Measurements from ENCODE around the gene BRAF. TPM values are rescaled to one million over a fixed set of nuclear protein-coding genes. Genes with fewer than 3 reads are reported as not detected.
"Not testable (repeated sequence)": the region's sequence is repeated elsewhere in the genome, so short reads cannot be mapped to it uniquely, and the experiment has no call there.

The BRAF gene
- total and polyA plus RNA-seq, 2 donors (not counting 3 experiments of a cell fraction or from before 2014, with no cell fraction given): 6.6 to 26.2 TPM

DNA sequence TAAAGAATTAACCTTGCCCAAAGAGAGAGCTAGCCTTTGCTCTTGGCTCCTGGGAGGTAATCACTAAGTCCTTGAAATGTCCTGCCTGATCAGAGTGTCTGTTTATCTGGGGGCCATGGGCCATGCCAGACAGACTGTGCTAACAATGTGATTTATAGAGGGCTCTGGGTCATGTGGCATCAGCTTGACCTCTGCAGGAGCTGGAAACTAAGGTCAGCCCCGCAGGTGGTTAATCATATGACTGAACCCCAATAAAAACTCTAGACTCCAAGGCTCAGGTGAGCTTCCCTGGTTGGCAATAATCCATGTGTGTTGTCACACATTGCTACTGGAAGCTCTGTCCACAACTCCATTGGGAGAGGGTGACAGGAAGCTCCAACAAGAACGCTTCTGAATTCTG, 180.7 kb downstream of the BRAF start:
- DNase-seq (ENCODE audit: low read depth, low spot score) (no peak), FAIRE-seq (no peak)
- Histone ChIP-seq H3K79me2 (ENCODE audit: control insufficient read depth, insufficient read depth, low read length) (no peaks in the 10 kb centered on the region), H3K36me3 (ENCODE audit: control insufficient read depth in 2 of 2, extremely low read depth in 1 of 2, insufficient read depth in 2 of 2, low read length in 2 of 2) (peaks cover 0 to 2% of the 10 kb centered on the region in 2 experiments), H3K4me2 (ENCODE audit: insufficient read depth, low read length) (no peak overlapping the region), H4K20me1 (replicated peaks; ENCODE audit: control insufficient read depth, extremely low read depth, insufficient read depth, low read length) (no peaks in the 10 kb centered on the region), H3K9ac (replicated peaks; ENCODE audit: extremely low read depth, insufficient read depth, low read length) (no peak overlapping the region), H2AFZ (ENCODE audit: low read depth, low read length) (no peak overlapping the region), H3K9me1 (replicated peaks; ENCODE audit: control insufficient read depth, extremely low read depth, insufficient read depth, low read length) (no peaks in the 10 kb centered on the region), H3K4me3 (replicated peaks in 1 of 3; ENCODE audit: insufficient read depth in 1 of 3, low read depth in 1 of 3, low read length in 3 of 3) (no peak overlapping the region), H3K9me3 (replicated peaks; ENCODE audit: control insufficient read depth, insufficient read depth, low read length) (no peaks in the 10 kb centered on the region), H3K4me1 (ENCODE audit: control insufficient read depth, extremely low read depth, insufficient read depth, low read length) (no peaks in the 10 kb centered on the region), H3K27me3 (ENCODE audit: control insufficient read depth in 2 of 2, insufficient read depth in 2 of 2, low read length in 2 of 2) (no peaks in the 10 kb centered on the region), H3K27ac (ENCODE audit: insufficient read depth, low read depth, low read length) (no peak overlapping the region)
- TF ChIP-seq, protein P1, sequence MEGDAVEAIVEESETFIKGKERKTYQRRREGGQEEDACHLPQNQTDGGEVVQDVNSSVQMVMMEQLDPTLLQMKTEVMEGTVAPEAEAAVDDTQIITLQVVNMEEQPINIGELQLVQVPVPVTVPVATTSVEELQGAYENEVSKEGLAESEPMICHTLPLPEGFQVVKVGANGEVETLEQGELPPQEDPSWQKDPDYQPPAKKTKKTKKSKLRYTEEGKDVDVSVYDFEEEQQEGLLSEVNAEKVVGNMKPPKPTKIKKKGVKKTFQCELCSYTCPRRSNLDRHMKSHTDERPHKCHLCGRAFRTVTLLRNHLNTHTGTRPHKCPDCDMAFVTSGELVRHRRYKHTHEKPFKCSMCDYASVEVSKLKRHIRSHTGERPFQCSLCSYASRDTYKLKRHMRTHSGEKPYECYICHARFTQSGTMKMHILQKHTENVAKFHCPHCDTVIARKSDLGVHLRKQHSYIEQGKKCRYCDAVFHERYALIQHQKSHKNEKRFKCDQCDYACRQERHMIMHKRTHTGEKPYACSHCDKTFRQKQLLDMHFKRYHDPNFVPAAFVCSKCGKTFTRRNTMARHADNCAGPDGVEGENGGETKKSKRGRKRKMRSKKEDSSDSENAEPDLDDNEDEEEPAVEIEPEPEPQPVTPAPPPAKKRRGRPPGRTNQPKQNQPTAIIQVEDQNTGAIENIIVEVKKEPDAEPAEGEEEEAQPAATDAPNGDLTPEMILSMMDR (IDR thresholded peaks at IDR 0.05; ENCODE audit: extremely low read depth in 1 of 2, insufficient read depth in 1 of 2, low read depth in 1 of 2, low read length in 2 of 2): no peak
- TF ChIP-seq, protein P2, sequence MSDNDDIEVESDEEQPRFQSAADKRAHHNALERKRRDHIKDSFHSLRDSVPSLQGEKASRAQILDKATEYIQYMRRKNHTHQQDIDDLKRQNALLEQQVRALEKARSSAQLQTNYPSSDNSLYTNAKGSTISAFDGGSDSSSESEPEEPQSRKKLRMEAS (IDR thresholded peaks at IDR 0.05; ENCODE audit: insufficient read depth, insufficient read length): no peak
- no peak for TF ChIP-seq MYC (IDR thresholded peaks at IDR 0.05; ENCODE audit: low read depth, low read length)
- TF ChIP-seq POLR2A (IDR thresholded peaks at IDR 0.05; ENCODE audit: low read depth, low read length): no peak
- TF ChIP-seq POLR2AphosphoS5 (IDR thresholded peaks at IDR 0.05; ENCODE audit: insufficient read depth, low read depth, low read length): no peak
- TF ChIP-seq GATA2 (IDR thresholded peaks at IDR 0.05; ENCODE audit: insufficient read depth, insufficient read length, low read depth, low read length): no peak
- no peak for TF ChIP-seq EZH2 (IDR thresholded peaks at IDR 0.05; ENCODE audit: borderline replicate concordance, low read depth, low read length, severe bottlenecking)
- no peak for TF ChIP-seq FOS (IDR thresholded peaks at IDR 0.05; ENCODE audit: borderline replicate concordance, insufficient read depth, low read length)
- no peak for TF ChIP-seq JUN (IDR thresholded peaks at IDR 0.05; ENCODE audit: borderline replicate concordance, insufficient read depth, insufficient read length, low read depth)
- dilution Hi-C loops (cut with MboI; ENCODE audit: extremely low pct_ligation_motif_present, low sequenced_read_pairs): no loop called here
- intact Hi-C loops (cut with micrococcal nuclease): no loop called here
- CTCF ChIA-PET: no interaction called here
- BruUV-seq (replicated peaks): no TSS peak
- POLR2A ChIA-PET: no interaction called here

DNA sequence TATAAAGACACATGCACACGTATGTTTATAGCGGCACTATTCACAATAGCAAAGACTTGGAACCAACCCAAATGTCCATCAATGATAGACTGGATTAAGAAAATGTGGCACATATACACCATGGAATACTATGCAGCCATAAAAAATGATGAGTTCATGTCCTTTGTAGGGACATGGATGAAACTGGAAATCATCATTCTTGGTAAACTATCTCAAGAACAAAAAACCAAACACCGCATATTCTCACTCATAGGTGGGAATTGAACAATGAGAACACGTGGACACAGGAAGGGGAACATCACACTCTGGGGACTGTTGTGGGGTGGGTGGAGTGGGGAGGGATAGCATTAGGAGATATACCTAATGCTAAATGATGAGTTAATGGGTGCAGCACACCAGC, 181.5 kb downstream of the BRAF start:
- POLR2A ChIA-PET, CTCF ChIA-PET: not testable (repeated sequence)

More for the DNA sequence above, 181.5 kb downstream of the BRAF start:
- H3K27ac ChIP-seq (ENCODE audit: insufficient read depth, low read depth, low read length); dilution Hi-C loops (cut with MboI; ENCODE audit: extremely low pct_ligation_motif_present, low sequenced_read_pairs); H3K79me2 ChIP-seq (ENCODE audit: control insufficient read depth, insufficient read depth, low read length); H3K27me3 ChIP-seq (ENCODE audit: control insufficient read depth in 2 of 2, insufficient read depth in 2 of 2, low read length in 2 of 2); BruUV-seq (replicated peaks); H3K9me1 ChIP-seq (replicated peaks; ENCODE audit: control insufficient read depth, extremely low read depth, insufficient read depth, low read length); H2AFZ ChIP-seq (ENCODE audit: low read depth, low read length); H3K4me1 ChIP-seq (ENCODE audit: control insufficient read depth, extremely low read depth, insufficient read depth, low read length); H3K9ac ChIP-seq (replicated peaks; ENCODE audit: extremely low read depth, insufficient read depth, low read length); intact Hi-C loops (cut with micrococcal nuclease); H3K9me3 ChIP-seq (replicated peaks; ENCODE audit: control insufficient read depth, insufficient read depth, low read length); FAIRE-seq; H4K20me1 ChIP-seq (replicated peaks; ENCODE audit: control insufficient read depth, extremely low read depth, insufficient read depth, low read length); DNase-seq (ENCODE audit: low read depth, low spot score); H3K36me3 ChIP-seq (ENCODE audit: control insufficient read depth in 2 of 2, extremely low read depth in 1 of 2, insufficient read depth in 2 of 2, low read length in 2 of 2); H3K4me2 ChIP-seq (ENCODE audit: insufficient read depth, low read length); H3K4me3 ChIP-seq (replicated peaks in 1 of 3; ENCODE audit: insufficient read depth in 1 of 3, low read depth in 1 of 3, low read length in 3 of 3): not testable (repeated sequence)

Measured in endothelial cell of umbilical vein (primary cell).